DMS53 treated with DMSO at 0.1 percent for 48 hours (cell line): ENCODE measurements around the gene PIP5K1B.

Experiments
- DNase-seq: peaks from one replicate; lab custom pipeline; 2025; ENCODE audit not compliant: unreplicated experiment; lab: John Stamatoyannopoulos, UW

The PIP5K1B gene

GRCh38 chr9:68805890-68806517 lies 101.0 kb downstream of the PIP5K1B start:
- no peak for DNase-seq

GRCh38 chr9:68808338-68808890 lies 103.4 kb downstream of the PIP5K1B start:
- no peak for DNase-seq

- DNase-seq, result no peak
These were observed 112.2 kb downstream of the PIP5K1B start for GRCh38 chr9:68817079-68817875.

- no peak for DNase-seq
These were observed 114.0 kb downstream of the PIP5K1B start for GRCh38 chr9:68819065-68819464.

GRCh38 chr9:68821911-68822310 lies 116.9 kb downstream of the PIP5K1B start:
- no peak for DNase-seq

GRCh38 chr9:68822596-68823165 lies 117.6 kb downstream of the PIP5K1B start:
- no peak for DNase-seq

GRCh38 chr9:68825762-68826472 lies 120.9 kb downstream of the PIP5K1B start:
- DNase-seq, result no peak

- DNase-seq, result no peak
These were observed 123.1 kb downstream of the PIP5K1B start for GRCh38 chr9:68827837-68828744.

GRCh38 chr9:68832101-68832500 lies 127.1 kb downstream of the PIP5K1B start:
- DNase-seq, result no peak

GRCh38 chr9:68832861-68833518 lies 128.0 kb downstream of the PIP5K1B start:
- no peak for DNase-seq

GRCh38 chr9:68834931-68835520 lies 130.0 kb downstream of the PIP5K1B start:
- DNase-seq, result no peak

- no peak for DNase-seq
These were observed 131.7 kb downstream of the PIP5K1B start for GRCh38 chr9:68836788-68837187.

GRCh38 chr9:68838245-68838644 lies 133.2 kb downstream of the PIP5K1B start:
- no peak for DNase-seq

GRCh38 chr9:68841276-68842052 lies 136.4 kb downstream of the PIP5K1B start:
- no peak for DNase-seq

- no peak for DNase-seq
These were observed 137.5 kb downstream of the PIP5K1B start for GRCh38 chr9:68842568-68842967.

- DNase-seq, result no peak
These were observed 138.2 kb downstream of the PIP5K1B start for GRCh38 chr9:68843239-68843638.

- no peak for DNase-seq
These were observed 139.1 kb downstream of the PIP5K1B start for GRCh38 chr9:68844157-68844556.
